ENCODE results near the gene SYNDIG1.
A peak's percentile ranks its signal among the peaks of the same experiment; 100 is the strongest.

The SYNDIG1 gene

DNA sequence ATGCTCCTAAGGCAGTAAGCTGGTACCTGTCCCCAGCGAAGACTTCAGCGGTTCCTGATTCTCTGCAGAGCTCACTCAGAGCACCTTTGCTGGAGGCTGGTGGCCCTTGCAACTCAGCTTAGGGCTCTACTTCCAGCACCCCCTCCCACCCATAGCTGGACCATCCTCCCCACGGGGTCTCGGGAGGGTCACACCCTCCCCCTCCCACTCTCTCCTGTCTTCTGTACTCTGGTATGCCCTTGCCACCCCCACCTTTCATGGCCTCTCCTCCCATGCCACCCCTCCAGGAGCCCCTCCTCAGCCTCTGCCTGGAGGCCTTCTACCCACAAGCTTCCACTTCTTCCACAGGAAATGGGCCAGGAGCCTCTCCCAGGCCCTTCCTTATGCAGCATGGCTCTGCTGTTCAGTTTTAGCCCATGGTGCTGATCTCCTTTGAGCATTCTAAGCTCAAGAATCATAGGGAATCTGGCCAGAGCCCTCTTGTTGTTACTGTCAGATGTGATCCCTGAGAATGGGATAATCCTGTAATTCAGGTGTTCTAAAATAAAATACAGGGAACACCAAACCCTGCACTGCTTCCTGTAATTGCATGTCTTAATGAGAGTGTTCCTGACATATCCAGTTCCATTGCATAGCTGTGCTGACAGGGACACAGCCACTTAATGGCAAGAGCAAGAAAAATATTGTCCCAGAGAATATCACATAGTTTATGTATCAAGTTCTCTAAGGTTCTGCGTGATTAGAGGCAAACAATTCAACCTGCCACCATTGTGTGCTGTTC is 142.1 kb downstream of the SYNDIG1 start:
- TF ChIP-seq, protein P1, sequence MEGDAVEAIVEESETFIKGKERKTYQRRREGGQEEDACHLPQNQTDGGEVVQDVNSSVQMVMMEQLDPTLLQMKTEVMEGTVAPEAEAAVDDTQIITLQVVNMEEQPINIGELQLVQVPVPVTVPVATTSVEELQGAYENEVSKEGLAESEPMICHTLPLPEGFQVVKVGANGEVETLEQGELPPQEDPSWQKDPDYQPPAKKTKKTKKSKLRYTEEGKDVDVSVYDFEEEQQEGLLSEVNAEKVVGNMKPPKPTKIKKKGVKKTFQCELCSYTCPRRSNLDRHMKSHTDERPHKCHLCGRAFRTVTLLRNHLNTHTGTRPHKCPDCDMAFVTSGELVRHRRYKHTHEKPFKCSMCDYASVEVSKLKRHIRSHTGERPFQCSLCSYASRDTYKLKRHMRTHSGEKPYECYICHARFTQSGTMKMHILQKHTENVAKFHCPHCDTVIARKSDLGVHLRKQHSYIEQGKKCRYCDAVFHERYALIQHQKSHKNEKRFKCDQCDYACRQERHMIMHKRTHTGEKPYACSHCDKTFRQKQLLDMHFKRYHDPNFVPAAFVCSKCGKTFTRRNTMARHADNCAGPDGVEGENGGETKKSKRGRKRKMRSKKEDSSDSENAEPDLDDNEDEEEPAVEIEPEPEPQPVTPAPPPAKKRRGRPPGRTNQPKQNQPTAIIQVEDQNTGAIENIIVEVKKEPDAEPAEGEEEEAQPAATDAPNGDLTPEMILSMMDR (conservative IDR thresholded peaks at IDR 0.05; ENCODE audit: low read depth, low read length), result no peak
- DNase-seq (ENCODE audit: low read depth), result no peak
- H3K4me3 ChIP-seq (ENCODE audit: low read depth, low read length), result no peak overlapping the region

DNA sequence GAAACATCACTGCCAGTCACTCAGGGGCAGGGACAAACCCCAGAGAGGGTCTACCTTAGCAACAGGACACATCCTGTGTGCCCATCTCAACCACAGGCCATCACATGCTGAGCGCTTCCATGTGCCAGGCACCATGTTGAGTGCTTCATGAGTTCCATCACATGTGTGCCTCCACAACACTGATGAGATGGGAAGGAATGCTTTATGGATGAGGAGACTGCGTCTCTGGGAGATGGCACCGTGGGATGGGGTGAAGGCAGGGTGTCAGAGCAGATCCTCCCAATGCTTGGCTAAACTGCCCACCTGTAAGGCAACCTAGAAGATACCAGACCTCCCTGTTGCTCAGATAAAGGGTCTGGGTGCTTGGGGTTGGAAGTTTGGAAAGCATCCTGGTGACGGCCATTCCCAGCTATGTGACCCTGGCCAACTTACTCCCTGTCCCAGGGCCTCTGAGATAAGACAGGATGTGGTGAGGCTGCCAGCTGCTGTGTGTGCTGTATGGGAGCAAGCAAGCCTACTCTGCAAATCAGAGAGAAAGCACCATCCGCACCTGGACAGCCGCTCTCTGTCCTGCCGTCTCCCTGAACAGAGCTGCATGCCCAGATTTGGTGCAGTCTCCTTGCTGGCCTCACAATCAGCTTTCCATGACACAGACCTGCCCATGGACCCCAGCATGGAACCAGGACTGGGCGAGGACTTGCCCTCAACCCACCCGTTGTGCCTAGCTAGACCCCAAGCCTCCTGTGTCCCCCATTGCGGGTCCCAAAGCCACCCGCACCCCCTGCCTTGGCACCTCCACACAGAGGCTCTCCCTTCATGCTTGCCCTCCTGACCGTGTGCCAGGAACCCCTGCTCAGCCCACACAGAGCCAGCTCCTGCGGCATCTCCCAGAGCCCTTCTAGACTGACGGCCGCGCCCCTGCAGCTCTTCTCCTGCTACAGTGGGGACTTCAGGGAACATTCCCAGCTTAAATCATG is 143.7 kb downstream of the SYNDIG1 start:
- DNase-seq (ENCODE audit: low read depth), result peak; percentile 20
- TF ChIP-seq, protein P1 (conservative IDR thresholded peaks at IDR 0.05; ENCODE audit: low read depth, low read length), result no peak

DNA sequence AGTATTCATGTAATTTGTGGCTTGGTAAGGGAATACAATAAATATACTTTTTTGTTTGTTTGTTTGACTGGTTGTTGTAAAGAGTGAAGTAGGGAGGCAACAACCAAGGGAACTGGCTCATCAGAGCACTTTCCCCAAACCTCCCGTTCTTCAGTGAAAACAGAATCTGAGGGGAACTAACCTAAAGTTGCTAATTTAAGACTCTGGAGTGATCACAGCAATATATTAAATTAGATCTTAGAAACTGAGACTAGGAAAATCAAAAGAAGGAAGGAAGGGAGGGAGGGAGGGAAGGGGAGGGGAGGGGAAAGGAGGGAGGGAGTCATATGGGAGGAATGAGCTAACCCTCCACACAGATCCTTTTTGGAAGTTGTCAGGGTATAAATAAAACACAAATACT is 144.9 kb downstream of the SYNDIG1 start:
- no peak overlapping the region for H3K4me3 ChIP-seq (ENCODE audit: low read depth, low read length)
- DNase-seq (ENCODE audit: low read depth), result no peak
- TF ChIP-seq, protein P1 (conservative IDR thresholded peaks at IDR 0.05; ENCODE audit: low read depth, low read length), result no peak

More for the DNA sequence above, 143.7 kb downstream of the SYNDIG1 start:
- no peak overlapping the region for H3K4me3 ChIP-seq (ENCODE audit: low read depth, low read length)

DNA sequence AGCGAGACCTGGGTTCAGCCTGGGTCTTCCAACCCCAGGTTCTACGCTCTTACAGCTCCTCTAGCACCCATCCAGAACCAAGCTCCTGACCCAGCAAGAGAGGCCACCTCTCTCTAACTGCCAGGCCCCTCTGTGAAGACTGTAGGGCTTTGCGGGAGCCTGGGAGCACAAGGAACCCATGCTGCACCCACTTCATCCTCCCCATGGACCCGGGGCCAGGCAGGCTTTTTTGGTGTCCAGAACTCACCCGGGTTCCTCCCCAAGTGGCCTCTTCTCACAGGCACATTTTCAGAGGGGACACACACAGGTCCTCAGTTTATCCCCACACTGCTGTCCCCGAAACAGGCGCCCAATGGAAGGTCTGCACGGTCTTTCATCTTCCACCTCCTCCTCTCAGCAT is 145.9 kb downstream of the SYNDIG1 start:
- DNase-seq (ENCODE audit: low read depth), result no peak
- no peak overlapping the region for H3K4me3 ChIP-seq (ENCODE audit: low read depth, low read length)
- TF ChIP-seq, protein P1 (conservative IDR thresholded peaks at IDR 0.05; ENCODE audit: low read depth, low read length), result no peak

DNA sequence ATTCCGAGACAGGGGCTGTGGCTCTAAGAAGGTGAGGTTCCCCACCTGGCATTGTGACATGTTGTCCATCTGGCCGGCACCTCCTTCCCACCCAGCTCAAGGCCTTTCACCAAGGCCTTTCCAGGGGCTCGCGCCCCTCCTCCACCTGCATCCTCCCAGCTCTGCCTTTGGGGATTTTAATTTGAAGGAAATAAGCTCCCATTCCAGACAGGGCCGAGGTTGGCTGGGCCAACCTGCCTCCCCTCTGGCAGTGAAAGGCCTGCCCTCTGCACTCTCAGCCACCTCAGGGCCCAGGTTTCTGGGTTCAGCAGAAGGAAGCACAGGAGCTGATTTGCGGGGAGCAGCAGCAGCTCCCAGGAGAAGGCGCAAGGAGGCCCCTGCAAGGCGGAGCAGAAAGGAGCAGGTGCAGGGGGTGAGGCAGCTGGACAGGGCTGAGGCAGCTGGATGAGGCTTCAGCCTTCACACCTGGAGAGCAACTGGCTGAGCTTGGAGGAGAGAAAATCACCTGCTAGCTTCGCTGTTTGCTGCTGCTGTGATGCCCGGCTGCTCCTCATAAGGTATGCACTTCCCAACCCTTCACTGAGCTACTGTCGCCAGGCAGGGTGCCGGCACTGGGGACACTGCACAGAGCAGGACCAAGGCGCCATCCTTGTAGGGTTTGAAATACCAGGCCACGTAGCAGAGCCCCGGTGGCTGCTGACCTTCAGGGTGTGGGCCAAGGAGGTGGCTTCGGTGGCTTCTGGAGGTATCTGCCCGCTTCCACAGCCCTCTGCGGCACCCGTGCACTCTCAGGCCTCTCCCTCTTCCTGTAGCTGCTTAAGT is 147.0 kb downstream of the SYNDIG1 start:
- no peak for DNase-seq (ENCODE audit: low read depth)
- TF ChIP-seq, protein P1 (conservative IDR thresholded peaks at IDR 0.05; ENCODE audit: low read depth, low read length), result no peak
- H3K4me3 ChIP-seq (ENCODE audit: low read depth, low read length), result no peak overlapping the region

DNA sequence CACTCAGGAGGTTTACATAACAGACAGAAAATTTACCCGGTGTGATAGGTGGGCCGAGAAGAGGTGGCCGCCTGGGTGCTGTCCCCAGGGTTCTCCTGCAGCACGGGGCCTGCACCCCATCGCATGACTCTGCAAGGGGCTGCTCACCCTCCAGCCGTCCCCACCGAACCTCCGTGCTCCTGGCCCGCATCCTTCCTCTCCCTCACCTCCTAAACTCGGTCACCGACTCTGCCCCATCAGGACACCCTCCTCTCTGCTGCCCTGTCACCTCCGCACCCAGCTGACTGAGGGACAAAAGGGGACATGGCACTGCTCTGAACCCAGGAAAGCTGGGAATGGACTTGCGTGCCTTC is 147.6 kb downstream of the SYNDIG1 start:
- no peak overlapping the region for H3K4me3 ChIP-seq (ENCODE audit: low read depth, low read length)
- no peak for DNase-seq (ENCODE audit: low read depth)
- TF ChIP-seq, protein P1 (conservative IDR thresholded peaks at IDR 0.05; ENCODE audit: low read depth, low read length), result no peak

Data from choroid plexus epithelial cell (primary cell).